Neural progenitor cell (in vitro differentiated cells): ENCODE results near the gene SPRED2. TPM values are rescaled to one million over a fixed set of nuclear protein-coding genes. Genes with fewer than 3 reads are reported as not detected.

ENCODE experiments used
- DNase-seq: peaks from one replicate; pipeline ENCODE4 v3.0.0-alpha.2; 2016; ENCODE audit warnings: low spot score
- H2AFZ ChIP-seq: fragments of 200-600 bp; sonication (generic); replicated peaks from 2 replicates; pipeline ENCODE4 v1.6.1; 2016; ENCODE audit warnings: antibody characterized with exemption
- H3F3A ChIP-seq: fragments of 200-600 bp; sonication (generic); 2 replicates; pipeline ENCODE4 v1.6.1; 2016; ENCODE audit warnings: antibody characterized with exemption, low read depth
- H3K27ac ChIP-seq: fragments of 200-600 bp; sonication (generic); 2 replicates; pipeline ENCODE4 v1.5.1; 2016; ENCODE audit warnings: mild to moderate bottlenecking
- H3K27me3 ChIP-seq: fragments of 200-600 bp; sonication (generic); 2 replicates; pipeline ENCODE4 v1.6.1; 2016; ENCODE audit warnings: mild to moderate bottlenecking, moderate library complexity
- H3K36me3 ChIP-seq: fragments of 200-600 bp; sonication (generic); 2 replicates; pipeline ENCODE4 v1.5.1; 2016
- H3K4me1 ChIP-seq: fragments of 200-600 bp; sonication (generic); 2 replicates; pipeline ENCODE4 v1.6.1; 2016; ENCODE audit warnings: mixed run types
- H3K4me2 ChIP-seq: fragments of 200-600 bp; sonication (generic); 2 replicates; pipeline ENCODE4 v1.6.1; 2016
- H3K4me3 ChIP-seq: fragments of 200-600 bp; sonication (generic); 2 replicates; pipeline ENCODE4 v1.5.1; 2016
- H3K79me2 ChIP-seq: fragments of 200-600 bp; sonication (generic); 2 replicates; pipeline ENCODE4 v1.6.1; 2016; ENCODE audit warnings: low read depth
- H3K9ac ChIP-seq: fragments of 200-600 bp; sonication (generic); 2 replicates; pipeline ENCODE4 v1.6.1; 2016
- H3K9me3 ChIP-seq: fragments of 200-600 bp; sonication (generic); 2 replicates; pipeline ENCODE4 v1.5.1; 2016; ENCODE audit warnings: low read depth
- H4K20me1 ChIP-seq: fragments of 200-600 bp; sonication (generic); 2 replicates; pipeline ENCODE4 v1.6.1; 2016; ENCODE audit warnings: low read depth
- H3K27ac Mint-ChIP-seq: 3 replicates; pipeline ENCODE4 v1.8.0; 2021; ENCODE audit warnings: mixed read lengths
- H3K27me3 Mint-ChIP-seq: 2 replicates; pipeline ENCODE4 v1.8.0; 2022; ENCODE audit warnings: low read depth, mild to moderate bottlenecking, inconsistent platforms, moderate library complexity, mixed read lengths; ENCODE audit not compliant: insufficient read depth
- H3K36me3 Mint-ChIP-seq: 3 replicates; pipeline ENCODE4 v1.8.0; 2021; ENCODE audit warnings: mixed read lengths
- H3K4me1 Mint-ChIP-seq: 3 replicates; pipeline ENCODE4 v1.8.0; 2021; ENCODE audit warnings: mixed read lengths
- H3K4me3 Mint-ChIP-seq: 3 replicates; pipeline ENCODE4 v1.8.0; 2021; ENCODE audit warnings: mild to moderate bottlenecking, moderate library complexity, mixed read lengths
- H3K9me3 Mint-ChIP-seq: 3 replicates; pipeline ENCODE4 v1.8.0; 2020; ENCODE audit warnings: mixed read lengths
- CTCF ChIP-seq: fragments of 200-600 bp; sonication (generic); IDR thresholded peaks from 2 replicates; pipeline ENCODE4 v1.5.1; 2017; ENCODE audit warnings: antibody characterized with exemption, mild to moderate bottlenecking
- EZH2 ChIP-seq: fragments of 200-600 bp; sonication (generic); IDR thresholded peaks from 2 replicates; pipeline ENCODE4 v1.6.1; 2017; ENCODE audit warnings: antibody characterized with exemption, mild to moderate bottlenecking, moderate library complexity
- EZH2phosphoT487 ChIP-seq: fragments of 200-600 bp; sonication (generic); IDR thresholded peaks from 2 replicates; pipeline ENCODE4 v1.6.1; 2017; ENCODE audit warnings: antibody characterized with exemption
- total RNA-seq: library from RNA; depleted of rRNA; stranded (reverse); fragments of >200 nt; gene quantifications from 2 replicates; pipeline ENCODE4 v1.2.3, GENCODE V29; 2015; ENCODE audit warnings: low replicate concordance

Gene SPRED2
- total RNA-seq, 1 donor from 2014 or later = 11.6 TPM

GRCh38 chr2:65411056-65411795 lies 21.2 kb downstream of the SPRED2 start:
- Histone ChIP-seq H3K9ac (no peak overlapping the region), H3K9me3 (no peaks in the 10 kb centered on the region), H3K4me1 (peaks cover 27% of the 10 kb centered on the region), H3K27me3 (no peaks in the 10 kb centered on the region), H3K27ac (no peak overlapping the region), H4K20me1 (peaks cover 30% of the 10 kb centered on the region), H3K4me2 (no peak overlapping the region), H3K36me3 (no peaks in the 10 kb centered on the region), H3K79me2 (peaks cover 18% of the 10 kb centered on the region), H3F3A (no peaks in the 10 kb centered on the region), H2AFZ (no peak overlapping the region), H3K4me3 (no peak overlapping the region)
- TF ChIP-seq EZH2phosphoT487 (no peak), CTCF (no peak), EZH2 (no peak)
- Mint-ChIP-seq H3K36me3 (peaks cover 20% of the 10 kb centered on the region), H3K27ac (no peak overlapping the region), H3K4me1 (peaks cover 26% of the 10 kb centered on the region), H3K27me3 (no peaks in the 10 kb centered on the region), H3K9me3 (peaks cover 3% of the 10 kb centered on the region), H3K4me3 (no peak overlapping the region)
- no peak for DNase-seq

GRCh38 chr2:65409045-65409444 lies 23.4 kb downstream of the SPRED2 start:
- peaks cover 3% of the 10 kb centered on the region for H3K9me3 Mint-ChIP-seq
- no peak overlapping the region for H3K27ac Mint-ChIP-seq

GRCh38 chr2:65407240-65407639 lies 25.2 kb downstream of the SPRED2 start:
- no peak overlapping the region for H3K27ac ChIP-seq
- no peak overlapping the region for H3K4me2 ChIP-seq
- no peaks in the 10 kb centered on the region for H3F3A ChIP-seq
- peaks cover 31% of the 10 kb centered on the region for H3K79me2 ChIP-seq
- no peaks in the 10 kb centered on the region for H3K36me3 ChIP-seq
- no peak overlapping the region for H3K9ac ChIP-seq
- no peaks in the 10 kb centered on the region for H3K9me3 ChIP-seq
- Mint-ChIP-seq H3K9me3 (peaks cover 3% of the 10 kb centered on the region), H3K4me1 (peaks cover 28% of the 10 kb centered on the region), H3K27me3 (no peaks in the 10 kb centered on the region), H3K36me3 (peaks cover 12% of the 10 kb centered on the region), H3K27ac (no peak overlapping the region), H3K4me3 (no peak overlapping the region)
- H3K4me3 ChIP-seq = no peak overlapping the region
- H3K4me1 ChIP-seq = peaks cover 18% of the 10 kb centered on the region
- no peak for DNase-seq
- no peaks in the 10 kb centered on the region for H3K27me3 ChIP-seq
- no peak for TF ChIP-seq EZH2
- no peak for TF ChIP-seq EZH2phosphoT487
- TF ChIP-seq CTCF = no peak
- H4K20me1 ChIP-seq = peaks cover 50% of the 10 kb centered on the region
- H2AFZ ChIP-seq = no peak overlapping the region

More at GRCh38 chr2:65409045-65409444, 23.4 kb downstream of the SPRED2 start:
- H3K27ac ChIP-seq = no peak overlapping the region
- H3K9me3 ChIP-seq = no peaks in the 10 kb centered on the region
- no peaks in the 10 kb centered on the region for H3K27me3 Mint-ChIP-seq
- no peaks in the 10 kb centered on the region for H3K27me3 ChIP-seq
- peaks cover 24% of the 10 kb centered on the region for H3K79me2 ChIP-seq
- H3K4me3 ChIP-seq = no peak overlapping the region
- no peak overlapping the region for H3K9ac ChIP-seq
- no peak for DNase-seq
- no peaks in the 10 kb centered on the region for H3F3A ChIP-seq
- no peak overlapping the region for H3K4me3 Mint-ChIP-seq
- H3K36me3 Mint-ChIP-seq = peaks cover 18% of the 10 kb centered on the region
- H3K4me1 Mint-ChIP-seq = peaks cover 35% of the 10 kb centered on the region
- H3K4me1 ChIP-seq = peaks cover 30% of the 10 kb centered on the region
- H4K20me1 ChIP-seq = peaks cover 45% of the 10 kb centered on the region
- no peak overlapping the region for H3K4me2 ChIP-seq
- H3K36me3 ChIP-seq = no peaks in the 10 kb centered on the region
- no peak overlapping the region for H2AFZ ChIP-seq
- no peak for TF ChIP-seq EZH2
- no peak for TF ChIP-seq CTCF
- no peak for TF ChIP-seq EZH2phosphoT487
